GM19467 (cell line): ENCODE data around the gene FBXL16.
A peak's percentile ranks its signal among the peaks of the same experiment; 100 is the strongest.

Experiments
- ATAC-seq: cut with Tn5 transposase; IDR thresholded peaks from one replicate; pipeline ENCODE4 v1.9.1; 2021; ENCODE audit warnings: mild to moderate bottlenecking, moderate library complexity; ENCODE audit not compliant: unreplicated experiment

The FBXL16 gene

GRCh38 chr16:734981-735881 lies 29.6 kb upstream of the FBXL16 start:
- no peak for ATAC-seq

DNA sequence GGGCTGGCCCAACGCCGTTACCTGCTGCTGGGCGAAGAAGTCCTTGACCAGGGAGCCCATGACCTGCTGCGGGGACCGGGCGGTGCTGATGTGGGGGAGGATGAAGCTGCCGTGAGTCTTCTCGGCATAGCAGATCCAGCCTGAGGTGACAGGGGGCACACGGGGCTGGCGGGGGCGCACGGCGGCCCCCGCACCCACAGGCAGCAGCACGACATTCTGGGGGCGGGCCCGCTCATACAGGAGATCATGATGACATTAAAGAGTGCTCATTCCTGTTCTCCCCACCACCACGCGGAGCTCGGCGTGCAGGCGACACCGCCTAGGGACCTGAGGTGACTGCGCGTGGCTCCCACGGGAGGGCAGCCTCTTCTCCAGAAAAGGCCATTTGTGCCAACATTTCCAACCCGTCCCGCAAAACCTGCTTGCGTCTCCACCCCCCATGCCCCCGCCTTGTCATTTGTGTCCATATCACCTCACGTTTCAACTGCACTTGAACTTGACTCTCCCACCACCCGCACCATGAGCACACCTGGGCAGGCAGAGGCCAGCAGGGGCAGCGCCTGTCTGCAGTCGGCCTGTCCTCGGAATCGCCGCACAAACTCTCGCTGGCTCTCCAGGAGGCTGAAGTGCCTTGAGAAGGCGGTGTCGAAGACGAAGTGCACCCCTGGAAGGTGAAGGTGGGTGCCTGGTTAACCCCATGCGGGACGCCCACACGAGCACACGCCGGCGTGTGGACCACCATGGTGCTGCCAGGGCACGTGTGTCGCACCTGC lies 28.8 kb upstream of the FBXL16 start:
- no peak for ATAC-seq

DNA sequence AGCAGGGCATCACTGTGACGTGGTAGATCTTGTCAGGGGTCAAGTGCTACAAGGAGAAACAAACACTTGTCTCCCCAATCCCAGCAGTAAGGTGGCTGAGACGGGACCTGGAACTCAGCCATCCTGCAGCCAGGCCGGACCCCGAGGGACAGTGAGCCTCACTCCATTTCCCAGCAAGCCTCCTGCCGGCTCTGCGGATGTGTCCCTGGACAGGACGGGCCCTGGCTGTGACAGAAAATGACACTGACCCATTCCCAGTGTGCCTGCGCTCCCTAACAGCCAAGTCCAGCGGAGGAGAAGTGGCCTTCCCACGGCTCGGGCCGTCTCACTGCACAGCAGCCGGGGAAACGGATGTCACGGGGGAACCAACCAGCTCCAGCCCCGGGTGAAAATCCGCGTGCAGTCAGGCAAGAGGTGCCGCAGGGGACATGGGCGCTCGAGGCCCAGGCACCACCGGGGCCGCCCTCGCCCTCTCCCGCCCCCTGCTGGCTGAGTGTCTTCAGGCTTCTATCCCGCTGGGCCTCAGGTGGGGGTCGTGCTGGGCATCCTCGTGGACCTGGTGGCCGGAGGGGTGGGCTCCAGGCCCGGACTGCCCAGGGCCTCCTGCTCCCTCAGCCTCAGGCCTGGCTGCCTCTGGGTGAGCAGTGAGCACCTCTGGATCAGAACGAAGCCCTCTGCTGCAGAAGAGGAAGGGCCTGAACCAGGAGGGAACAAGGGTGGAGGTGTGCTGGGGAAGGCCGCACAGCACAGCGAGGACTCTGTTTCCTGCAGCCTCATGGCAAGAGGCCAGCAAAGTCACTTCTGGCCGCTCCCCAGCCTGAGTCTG lies 28.0 kb upstream of the FBXL16 start:
- no peak for ATAC-seq

GRCh38 chr16:732936-733335 lies 27.3 kb upstream of the FBXL16 start:
- ATAC-seq, result no peak

GRCh38 chr16:732332-732731 lies 26.7 kb upstream of the FBXL16 start:
- ATAC-seq, result no peak

DNA sequence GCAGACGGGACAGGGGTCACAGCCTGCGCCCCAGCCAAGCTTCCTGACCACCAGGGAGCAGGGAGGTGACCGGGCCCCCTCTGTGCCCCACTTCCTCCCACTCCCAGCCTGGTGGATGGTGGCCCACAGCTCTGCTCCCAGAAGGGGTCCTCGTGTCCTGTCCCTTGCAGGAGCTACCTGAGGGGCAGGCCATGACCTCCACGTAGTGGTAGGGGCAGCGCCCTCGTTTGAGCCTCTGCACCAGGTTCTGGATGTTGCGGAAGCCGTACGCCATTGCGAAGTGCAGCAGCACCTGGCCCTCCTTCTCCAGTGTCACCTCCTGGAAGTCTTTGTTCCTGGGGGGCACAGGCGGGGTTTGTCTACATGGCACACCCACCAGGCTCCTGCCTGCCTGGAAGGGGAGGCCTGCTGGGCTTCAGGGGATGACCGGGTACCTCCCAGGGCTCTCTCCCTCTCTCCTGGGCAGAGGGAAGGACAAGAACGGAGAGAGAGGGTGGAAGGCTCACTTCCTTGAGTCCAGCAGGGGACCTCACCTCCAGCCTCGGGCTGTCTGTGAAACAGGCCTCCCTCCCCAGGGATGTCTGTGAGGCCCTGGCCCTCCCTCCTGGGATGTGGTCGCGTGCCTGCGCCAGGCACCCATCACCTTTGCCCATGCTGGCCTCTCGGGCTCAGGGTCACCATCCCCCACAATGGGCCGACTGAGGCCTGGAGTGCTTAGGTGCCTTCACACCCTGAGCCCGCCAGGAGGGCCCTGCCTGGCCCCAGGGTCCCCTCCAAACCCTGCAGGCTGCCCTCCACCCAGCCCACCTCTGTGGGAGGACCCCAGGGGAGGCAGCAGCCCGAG lies 25.3 kb upstream of the FBXL16 start:
- ATAC-seq, result no peak

DNA sequence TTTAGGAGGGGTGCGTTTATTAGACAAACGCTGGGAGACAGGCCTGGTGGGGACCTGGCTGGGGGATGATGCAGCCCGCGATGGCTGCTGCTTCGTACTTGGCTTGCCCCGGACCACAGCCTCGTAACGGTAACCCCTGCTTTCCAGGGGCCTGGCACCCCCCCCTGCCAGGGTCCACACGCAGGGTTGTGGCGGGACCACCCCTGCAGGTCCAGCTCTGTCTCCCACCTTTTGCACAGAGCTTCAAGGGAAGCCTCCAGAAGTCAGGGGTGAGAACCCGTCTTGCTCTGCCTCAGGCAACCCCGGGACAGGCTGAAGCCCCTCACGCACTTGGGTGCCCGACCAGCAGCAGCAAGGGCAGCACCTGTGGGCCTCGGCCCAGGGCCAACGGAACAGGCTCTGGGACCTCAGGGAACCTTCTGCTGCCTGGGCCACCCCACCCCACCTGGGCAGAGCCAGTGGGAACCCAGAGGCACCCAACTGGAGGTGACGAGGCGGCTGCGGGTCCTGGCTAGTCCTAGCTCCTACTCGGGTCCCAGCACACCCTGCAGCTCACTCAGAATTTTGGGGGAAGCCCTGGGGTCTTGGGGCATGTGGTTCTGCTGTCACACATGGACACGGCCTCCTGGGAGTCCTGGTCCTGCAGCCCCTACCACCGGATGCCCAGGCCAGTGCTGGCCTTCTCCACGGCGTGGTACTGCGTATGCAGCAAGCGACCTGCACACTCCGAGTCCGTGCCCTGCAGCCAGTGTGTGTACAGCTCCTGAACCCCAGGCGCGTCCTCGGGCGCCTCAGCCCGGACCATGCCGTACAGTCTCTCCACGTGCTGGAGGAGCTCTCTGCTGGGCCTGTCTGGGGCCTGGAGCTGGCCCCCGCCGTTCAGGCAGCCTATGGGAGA lies 24.4 kb upstream of the FBXL16 start:
- ATAC-seq, result no peak

DNA sequence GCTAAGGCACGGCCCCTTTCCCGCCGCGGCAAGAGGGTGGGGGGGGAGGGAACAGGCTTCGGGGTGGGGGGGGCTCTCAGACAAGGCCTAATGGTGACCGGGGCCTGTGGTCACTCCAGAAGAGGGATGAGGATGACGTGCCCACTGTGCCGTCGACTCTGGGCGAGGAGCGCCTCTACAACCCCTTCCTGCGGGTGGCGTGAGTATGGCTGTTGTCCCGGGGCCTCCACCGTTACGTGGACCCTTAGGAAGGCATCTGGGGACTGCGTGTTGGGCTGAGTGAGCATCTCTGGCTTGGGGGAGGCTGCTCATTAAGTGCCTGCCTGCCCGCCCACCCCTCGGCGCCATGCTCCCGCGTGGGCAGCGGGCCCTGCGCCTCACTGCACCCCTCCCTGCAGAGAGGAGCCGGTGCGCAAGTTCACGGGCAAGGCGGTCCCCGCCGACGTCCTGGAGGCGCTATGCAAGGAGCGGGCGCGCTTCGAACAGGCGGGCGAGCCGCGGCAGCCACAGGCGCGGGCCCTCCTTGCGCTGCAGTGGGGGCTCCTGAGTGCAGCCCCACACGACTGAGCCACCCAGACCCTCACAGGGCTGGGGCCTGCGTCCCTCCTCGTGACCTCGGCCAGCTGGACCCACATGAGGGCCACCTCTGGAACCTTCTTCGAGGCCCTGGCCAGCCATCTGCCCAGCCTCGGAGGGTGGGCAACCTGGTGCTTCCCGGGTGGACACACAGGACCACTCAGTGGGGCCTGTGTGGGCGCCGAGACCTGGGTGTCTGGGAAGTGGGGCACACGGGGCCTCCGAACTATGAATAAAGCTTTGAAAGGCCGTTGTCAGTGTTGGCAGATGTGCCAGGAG lies 23.5 kb upstream of the FBXL16 start:
- ATAC-seq, result no peak

DNA sequence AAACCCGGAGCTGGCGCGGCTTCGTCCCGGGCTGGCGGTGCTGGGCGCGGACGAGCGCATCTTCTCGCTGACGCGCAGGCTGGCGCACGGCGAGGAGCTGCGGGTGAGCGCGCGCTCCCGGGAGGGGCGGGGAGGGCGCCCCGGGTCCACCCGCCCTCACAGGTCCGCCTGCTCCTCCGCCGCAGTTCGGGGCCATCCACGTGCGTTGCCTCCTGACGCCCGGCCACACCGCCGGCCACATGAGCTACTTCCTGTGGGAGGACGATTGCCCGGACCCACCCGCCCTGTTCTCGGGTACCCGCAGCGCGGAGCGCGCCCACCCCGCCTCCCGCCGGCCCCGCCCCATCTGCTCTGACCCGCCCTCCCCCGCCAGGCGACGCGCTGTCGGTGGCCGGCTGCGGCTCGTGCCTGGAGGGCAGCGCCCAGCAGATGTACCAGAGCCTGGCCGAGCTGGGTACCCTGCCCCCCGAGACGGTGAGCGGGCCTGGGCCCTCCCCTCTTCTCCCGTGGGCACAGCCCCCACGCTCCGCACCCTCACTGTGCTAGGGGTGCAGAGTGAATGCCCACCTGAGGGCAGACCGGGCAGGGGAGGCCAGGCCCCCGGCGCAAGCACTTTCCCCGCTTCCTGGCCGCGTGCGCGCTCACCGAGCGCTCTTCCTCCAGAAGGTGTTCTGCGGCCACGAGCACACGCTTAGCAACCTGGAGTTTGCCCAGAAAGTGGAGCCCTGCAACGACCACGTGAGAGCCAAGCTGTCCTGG lies 22.7 kb upstream of the FBXL16 start:
- peak; percentile 42 for ATAC-seq

- no peak for ATAC-seq
Measured at GRCh38 chr16:727291-727977, 21.8 kb upstream of the FBXL16 start.

GRCh38 chr16:726438-727290 lies 21.1 kb upstream of the FBXL16 start, which contains the start of the genes CCDC78 and HAGHL:
TSS of gene CCDC78 (minus strand) at chr16:726443. CDS start at chr16:726367, 76 bp downstream.
TSS of gene HAGHL (plus strand) at chr16:727106. CDS start at chr16:727510, 404 bp downstream.
- ATAC-seq, result no peak

DNA sequence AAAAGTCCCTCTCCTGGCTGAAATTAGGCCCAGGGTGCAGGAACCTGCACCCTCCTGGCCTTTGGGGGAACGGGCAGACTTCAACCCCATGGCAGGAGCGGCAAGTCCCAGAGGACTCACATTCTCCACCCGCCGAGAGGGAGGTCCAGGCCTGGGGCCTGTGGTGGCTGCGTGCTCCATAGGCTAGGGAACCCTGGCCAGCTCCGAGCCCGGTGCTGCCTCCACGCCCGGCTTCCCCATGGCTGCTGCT lies 20.5 kb upstream of the FBXL16 start:
- ATAC-seq, result no peak

GRCh38 chr16:725463-726187 lies 20.0 kb upstream of the FBXL16 start:
- no peak for ATAC-seq

- no peak for ATAC-seq
Measured at GRCh38 chr16:725041-725376, 19.4 kb upstream of the FBXL16 start.

DNA sequence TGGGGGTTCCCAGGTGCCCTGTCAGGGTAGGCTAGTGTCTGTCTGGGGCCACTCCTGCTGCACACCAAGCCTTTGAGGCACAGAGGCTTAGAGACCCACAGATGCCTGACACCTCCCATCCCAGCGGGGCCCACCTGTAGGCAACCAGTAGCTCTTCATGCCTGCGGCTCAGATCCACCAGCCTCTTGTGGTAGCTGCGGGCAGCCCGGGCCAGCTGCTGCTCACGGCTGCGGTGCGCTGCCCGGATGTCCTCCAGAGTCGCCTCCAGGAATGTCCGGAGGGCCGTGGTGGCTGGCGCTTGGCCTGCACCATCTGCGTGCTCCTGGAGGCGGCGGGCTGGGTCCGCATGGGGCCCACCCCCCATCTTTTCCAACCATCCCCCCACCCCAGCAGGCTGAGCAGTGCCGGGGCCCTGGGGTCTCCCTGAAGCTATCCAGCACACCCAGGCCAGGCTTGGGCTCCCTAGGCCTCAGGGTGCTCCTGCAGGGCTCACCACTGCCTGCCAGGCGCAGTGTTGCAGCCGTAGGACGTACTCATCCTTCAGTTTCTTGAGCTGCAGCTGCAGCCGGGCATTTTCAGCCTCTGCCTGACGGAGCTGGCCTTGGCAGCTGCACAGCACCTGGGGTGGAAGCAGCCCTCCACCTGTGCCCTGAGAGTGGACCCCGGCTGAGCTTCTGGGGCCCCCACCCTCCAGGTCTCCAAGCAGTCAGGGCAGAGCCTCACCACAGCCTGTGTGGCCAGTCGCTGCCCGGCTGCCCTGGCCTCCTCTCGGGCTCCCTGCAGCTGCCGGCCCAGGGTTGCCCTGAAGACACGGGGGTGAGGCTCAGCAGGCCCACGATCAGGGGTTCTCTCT lies 18.8 kb upstream of the FBXL16 start:
- no peak for ATAC-seq
